NCI-H2196 treated with DMSO at 0.1 percent for 48 hours (cell line): ENCODE measurements around the gene CTNNB1.

ENCODE experiments used
- DNase-seq: peaks from one replicate; lab custom pipeline; 2025; ENCODE audit not compliant: unreplicated experiment; lab: John Stamatoyannopoulos, UW

Gene CTNNB1

DNA sequence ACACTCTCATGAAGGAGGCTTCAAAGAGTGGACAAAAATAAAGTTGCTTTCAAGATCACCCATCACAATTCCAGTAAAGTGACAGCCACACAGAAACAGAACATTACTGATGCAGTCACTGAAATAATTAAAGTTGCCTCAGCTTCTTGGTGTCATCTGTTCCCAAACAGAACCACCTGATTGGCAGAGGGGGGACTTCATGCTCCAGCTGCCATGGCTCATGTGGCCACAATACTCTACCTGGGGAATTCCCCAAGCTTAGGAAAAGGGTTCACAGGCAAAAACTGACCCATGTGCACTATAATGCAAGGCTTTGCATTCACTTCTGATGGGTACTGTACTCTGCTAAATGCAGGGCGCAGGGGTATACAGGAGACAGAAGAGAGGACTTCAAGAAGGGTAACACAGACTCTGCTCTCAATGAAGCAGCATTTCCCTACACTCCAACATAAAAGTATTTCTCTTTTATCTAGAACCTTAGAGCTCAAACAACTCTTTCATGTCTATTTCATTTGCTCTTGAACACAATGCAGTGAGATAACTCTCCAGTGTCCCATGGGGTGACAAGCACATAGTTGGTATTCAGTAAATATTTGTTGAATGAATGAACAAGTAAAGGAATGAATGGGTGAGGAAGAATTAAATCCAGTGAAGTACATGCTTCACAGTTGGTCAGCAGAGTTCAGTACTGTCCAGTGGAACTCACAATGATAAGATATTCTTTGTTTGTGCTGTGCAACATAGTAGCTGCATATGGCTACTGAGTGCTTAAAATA, 8.6 kb upstream of the CTNNB1 start:
- no peak for DNase-seq

DNA sequence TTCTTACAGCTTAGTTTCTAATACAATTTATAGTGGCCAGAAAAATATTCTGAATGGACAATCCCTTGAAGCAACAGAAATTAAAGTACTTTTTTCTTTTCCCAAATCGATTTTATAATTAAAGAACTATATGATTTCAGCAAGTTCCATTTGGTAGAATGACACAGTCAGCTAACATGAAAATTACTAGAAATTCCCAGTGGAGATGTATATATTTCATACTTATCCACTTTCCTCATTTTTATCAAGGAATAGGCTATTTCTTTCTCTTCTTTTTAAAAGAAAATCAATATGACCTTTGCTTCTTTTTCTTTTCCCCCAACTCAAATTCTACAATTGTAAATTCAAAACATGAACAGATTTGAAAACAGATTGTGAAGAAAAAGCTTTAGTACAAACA, 6.4 kb upstream of the CTNNB1 start:
- DNase-seq, result no peak

DNA sequence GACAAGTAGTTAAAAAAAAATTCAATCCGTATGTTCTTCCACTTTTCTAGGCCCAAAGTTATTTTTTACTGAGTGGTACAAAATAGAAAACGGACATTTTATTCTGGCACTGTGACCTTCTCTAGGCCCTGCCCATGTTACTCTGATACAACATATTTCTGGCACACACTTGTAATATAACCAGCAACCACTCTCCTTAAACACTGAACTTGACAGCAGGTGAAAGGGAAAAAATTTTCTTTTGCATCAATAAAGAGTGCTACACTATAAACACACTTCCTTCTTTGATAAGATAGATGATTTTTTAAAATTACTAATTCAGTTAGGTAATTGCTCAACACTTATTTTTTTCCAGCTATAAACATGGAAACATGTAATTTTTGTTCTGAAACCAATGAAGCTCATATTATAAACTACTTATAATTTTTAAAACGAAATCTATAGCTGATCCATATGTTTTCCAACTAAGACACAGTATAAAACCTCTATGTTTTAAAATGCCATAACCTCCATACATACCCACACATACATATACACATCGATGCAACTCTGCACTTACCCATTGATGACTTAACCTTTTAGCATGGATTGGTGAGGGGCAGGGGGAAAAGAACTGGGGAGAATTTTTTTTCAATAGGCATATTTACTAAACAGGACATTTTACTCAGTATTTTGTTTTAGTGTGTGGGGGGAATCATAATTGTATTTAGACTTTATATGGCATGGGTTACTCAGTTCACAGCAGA, 5.3 kb upstream of the CTNNB1 start:
- DNase-seq, result no peak

DNA sequence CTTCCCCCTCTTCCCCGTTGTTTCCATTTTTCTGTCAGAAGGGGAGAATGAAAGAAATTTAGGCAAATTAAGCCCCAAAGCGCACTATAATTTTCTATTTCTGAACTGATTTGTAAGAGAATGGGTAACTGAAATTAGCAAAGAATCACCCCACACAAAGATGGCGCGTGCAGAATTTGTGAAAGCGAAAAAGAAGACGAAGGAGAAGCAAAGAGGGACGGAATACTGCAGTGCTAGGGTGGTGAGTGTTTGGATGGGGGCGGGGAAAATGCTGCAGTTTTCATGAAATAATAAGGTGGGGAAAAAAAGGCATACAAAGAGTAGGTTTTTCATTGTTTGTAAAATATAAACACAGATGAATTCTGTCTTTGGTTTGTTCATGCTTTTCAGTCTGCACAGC, 4.6 kb upstream of the CTNNB1 start:
- no peak for DNase-seq

DNA sequence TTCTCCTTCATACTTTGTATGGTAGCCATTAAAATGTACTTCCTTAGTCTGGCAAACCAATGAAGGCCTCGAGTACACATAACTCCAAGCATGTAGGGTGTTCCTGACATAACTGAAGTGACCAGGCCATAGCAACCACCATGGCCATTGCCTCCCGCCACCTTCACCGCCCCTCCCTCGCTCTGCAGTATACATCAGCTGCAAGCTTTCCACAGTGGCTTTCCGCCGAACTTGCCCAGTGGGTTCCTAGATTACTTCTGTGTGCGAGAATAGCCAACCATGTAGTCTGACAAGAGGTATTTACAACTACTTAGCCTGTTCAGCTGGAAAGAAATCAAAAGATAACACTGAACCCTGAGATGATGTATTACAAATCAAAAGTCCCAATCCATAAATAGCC, 3.4 kb upstream of the CTNNB1 start:
- DNase-seq, result no peak

DNA sequence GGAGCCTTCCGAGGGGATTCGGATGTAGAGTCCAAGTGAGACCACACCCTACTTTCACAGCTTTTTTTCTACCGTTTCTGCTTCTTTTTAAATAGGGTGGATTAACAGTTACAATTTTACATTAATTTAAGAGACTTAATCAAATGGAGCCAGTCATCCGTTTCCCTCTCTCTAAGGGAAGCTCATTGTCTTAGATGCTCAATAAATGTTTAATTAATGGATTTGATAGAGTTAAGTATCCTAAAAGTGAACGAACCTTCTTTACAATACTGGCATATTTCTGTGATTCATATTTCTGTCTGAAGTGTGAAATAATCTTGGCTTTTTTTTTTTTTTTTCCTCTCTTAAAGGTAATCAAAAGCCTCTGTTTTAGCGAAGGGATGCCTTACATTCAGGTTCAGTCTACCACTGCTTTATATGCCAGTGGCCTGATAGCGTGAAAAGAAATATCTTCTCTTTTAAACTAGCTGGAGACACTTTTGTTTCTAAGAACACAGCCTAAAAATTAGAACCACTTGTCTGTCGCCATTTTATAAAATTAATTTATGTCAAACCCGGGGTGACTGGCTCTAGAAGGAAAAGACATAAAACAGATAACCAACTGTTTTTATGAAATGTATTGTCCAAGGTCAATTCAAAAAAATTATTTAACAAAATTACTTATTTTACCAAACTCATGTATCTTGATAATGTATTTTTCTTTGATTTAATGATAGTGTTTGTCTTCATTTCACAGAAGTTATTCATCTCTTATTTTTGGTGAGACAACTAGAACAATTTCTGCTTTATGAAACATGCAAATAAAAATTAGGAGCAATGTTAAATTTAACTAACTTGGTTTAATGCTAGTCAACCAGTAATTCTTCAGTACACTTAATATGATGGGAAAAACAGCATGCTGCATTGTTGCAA, 2.5 kb upstream of the CTNNB1 start:
- DNase-seq, result no peak

DNA sequence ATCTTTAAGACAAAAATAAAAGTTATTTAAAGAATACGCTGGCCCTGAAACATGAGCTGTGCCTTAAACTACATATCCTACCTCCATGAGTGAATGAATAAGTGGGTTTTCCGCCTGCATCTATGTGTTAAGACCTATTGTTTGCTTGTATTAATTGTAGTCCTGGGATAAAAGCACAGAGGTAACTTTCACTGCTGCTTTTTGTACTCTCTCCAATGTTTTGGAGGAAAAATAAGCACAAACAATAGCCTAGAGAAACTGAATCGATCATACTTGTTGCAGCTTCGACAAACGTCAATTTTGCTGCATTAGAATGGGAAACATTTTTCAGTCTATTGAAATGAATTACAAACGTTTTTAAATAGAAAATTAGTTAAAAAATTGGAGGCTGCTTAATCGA, 1.3 kb upstream of the CTNNB1 start:
- DNase-seq, result no peak

- DNase-seq, result no peak
Measured at GRCh38 chr3:41198526-41198925, 779 bp upstream of the CTNNB1 start.

GRCh38 chr3:41199866-41200668, 762 bp downstream of the CTNNB1 start:
- DNase-seq, result no peak

GRCh38 chr3:41200669-41201021, 1.3 kb downstream of the CTNNB1 start:
- DNase-seq, result no peak

GRCh38 chr3:41202075-41202833, 2.9 kb downstream of the CTNNB1 start:
- no peak for DNase-seq

GRCh38 chr3:41202834-41203345, 3.6 kb downstream of the CTNNB1 start:
- DNase-seq, result no peak

- DNase-seq, result no peak
Measured at GRCh38 chr3:41204369-41204768, 5.1 kb downstream of the CTNNB1 start.

- no peak for DNase-seq
Measured at GRCh38 chr3:41205591-41205990, 6.3 kb downstream of the CTNNB1 start.

- DNase-seq, result no peak
Measured at GRCh38 chr3:41207355-41207754, 8.1 kb downstream of the CTNNB1 start.

- no peak for DNase-seq
Measured at GRCh38 chr3:41208507-41209220, 9.4 kb downstream of the CTNNB1 start.

DNA sequence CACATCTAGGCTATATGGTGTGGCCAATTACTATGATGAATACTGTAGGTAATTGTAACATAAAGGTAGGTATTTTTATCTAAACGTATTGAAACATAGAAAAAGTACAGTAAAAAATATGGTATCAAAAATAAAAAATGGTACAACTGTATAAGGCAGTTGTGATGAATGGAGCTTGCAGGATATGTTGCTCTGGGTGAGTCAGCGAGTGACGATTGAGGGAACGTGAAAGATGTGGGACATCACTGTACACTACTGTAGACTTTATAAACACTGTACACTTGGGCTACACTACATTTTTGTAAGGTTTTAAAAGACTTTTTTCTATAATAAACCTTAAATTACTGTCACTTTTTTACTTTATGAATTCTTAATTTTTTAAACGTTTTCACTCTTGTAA, 10.3 kb downstream of the CTNNB1 start:
- DNase-seq, result no peak

DNA sequence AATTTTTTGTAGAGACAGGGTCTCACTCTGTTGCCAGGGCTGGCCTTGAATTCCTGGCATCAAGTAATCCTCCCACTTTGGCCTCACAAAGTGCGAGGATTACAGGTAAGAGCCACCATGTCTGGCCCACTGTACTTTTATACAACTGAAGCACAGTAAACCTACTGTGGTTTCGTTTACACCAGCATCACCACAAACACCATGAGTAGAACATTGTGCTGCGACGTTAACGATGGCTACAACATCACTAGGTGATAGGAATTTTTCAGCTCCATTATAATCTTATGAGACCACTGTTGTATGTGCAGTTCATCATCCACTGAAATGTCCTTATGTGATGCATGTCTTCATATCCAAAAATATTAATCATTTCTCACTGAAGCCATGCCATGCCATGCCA, 11.7 kb downstream of the CTNNB1 start:
- DNase-seq, result no peak

DNA sequence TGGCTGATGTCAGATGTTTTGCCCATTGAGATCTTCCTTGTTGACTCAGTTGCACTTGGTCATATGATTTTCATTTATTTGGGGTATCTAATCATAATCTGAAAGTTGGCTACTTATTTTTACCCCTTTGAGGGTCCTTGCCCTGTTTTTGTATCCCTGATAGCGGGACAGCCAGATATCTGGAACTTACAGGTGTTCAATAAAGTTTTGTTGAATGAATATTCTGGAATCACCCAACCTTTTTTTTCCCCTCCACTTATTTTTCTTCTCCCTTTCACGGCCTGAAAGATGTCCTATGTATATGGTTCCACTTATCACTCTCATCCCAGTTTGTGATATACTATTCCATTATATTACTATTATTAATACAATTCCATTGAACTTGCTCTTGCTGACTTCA, 12.8 kb downstream of the CTNNB1 start:
- DNase-seq, result no peak
